IPS-11a (cell line): Measurements from ENCODE around the gene ANKRD17.
"Not testable (repeated sequence)": the region's sequence is repeated elsewhere in the genome, so short reads cannot be mapped to it uniquely, and the experiment has no call there.

Source experiments
- H3K4me3 ChIP-seq: one replicate; pipeline ENCODE4 v1.5.1; 2013; ENCODE audit warnings: low read depth, low read length, control low read depth

The ANKRD17 gene

DNA sequence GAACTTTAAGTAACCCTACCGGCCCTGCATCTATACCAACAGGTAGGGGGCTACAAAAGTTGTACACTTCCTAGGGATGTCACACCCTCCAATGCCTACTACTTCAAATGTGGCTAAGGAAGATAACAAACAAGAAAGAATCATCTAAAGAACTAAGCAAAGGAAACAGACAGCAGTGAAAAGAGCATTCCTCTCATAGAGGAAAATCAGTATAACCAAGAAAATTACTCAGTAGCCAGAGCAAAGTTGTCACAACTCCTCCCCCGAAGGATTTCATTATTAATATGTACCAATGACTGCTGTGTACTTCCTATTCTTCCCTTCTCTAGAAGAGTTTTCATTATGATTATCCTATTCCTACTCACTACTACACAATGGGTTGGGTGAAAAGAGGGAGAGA lies 12.6 kb downstream of the ANKRD17 start:
- H3K4me3 ChIP-seq: no peak overlapping the region

DNA sequence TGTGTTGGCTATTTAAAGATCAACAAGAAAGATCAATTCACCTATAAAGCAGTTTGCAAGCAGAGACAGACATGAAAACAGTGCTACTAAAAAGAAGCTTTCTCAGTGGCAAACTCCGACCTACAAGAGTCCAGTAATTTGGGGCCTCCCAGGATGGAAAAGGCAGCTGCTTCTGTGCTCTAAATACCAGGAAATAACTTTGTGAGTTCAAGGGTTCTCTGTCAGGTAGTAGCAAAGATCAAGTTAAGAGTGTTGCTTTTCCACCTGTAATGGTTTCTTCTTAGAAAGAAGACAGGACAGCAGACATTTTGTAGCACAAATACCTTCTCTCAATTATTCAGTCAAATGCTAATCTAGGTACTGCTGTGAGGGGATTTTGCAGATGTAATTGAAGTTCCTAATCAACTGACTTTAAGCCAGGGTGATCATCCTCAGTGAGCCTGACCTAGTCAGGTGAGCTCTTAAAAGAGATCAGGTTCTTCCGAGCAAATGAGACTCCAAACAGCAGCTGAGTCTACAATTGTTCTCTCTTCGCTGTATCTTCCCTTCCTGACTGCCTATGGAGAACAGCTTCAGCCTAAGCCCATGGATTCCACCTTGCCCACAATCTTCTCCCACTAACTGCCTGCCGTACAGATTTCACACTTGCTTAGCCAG lies 13.5 kb downstream of the ANKRD17 start:
- no peak overlapping the region for H3K4me3 ChIP-seq

DNA sequence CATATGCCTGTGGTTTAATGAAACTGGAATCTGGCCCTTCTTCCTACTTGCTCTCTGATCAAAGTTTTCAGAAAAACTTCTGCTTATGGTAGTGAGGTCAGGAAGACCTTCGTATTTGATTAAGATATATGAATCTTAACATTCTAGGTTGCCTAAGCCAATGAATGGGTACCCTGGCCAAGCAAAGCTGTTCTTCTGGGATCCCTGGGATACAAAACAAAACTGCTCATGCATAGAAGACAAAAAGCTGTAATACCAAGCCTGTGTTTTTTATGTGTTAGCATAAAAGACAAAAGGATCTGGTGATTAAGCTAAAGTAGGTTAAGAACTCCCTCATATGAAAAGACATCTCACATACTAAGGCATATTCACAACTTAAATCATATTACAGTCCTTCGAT lies 21.6 kb downstream of the ANKRD17 start:
- no peak overlapping the region for H3K4me3 ChIP-seq

DNA sequence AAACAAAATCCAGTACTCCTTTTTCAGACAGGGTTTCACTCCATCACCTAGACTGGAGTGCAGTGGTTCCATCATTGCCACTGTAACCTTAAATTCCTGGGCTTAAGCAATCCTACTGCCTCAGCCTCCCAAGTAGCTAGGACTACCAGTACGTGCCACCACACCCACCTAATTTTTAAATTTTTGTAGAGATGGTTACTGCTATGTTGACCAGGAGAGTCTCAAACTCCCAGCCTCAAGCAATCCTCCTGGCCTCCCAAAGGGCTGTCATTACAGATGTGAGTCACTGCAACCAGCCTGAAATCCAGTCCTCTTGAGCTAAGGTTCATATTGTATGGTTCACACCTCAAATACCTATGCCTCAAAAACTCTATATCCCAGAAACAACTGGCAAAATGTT lies 22.4 kb downstream of the ANKRD17 start:
- H3K4me3 ChIP-seq: no peak overlapping the region

DNA sequence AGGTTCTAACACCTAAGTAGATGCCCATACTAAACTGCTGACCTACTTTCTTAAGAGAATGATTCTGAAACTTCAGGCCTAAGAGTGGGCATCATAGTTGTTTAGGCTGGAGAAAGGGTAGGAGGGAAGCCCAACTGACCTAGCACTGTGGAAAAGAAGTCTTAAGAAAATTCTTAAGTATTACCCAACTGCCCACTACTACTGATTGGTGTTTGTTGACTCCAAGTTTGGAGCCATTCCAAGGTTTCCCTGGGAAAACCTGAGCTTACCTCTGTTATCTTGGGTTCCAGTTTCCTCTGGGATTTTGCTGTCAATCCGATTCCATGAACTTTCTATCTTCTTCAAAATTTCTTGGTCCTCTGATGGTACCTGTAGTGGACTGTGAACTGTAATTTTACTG lies 23.9 kb downstream of the ANKRD17 start:
- no peak overlapping the region for H3K4me3 ChIP-seq

DNA sequence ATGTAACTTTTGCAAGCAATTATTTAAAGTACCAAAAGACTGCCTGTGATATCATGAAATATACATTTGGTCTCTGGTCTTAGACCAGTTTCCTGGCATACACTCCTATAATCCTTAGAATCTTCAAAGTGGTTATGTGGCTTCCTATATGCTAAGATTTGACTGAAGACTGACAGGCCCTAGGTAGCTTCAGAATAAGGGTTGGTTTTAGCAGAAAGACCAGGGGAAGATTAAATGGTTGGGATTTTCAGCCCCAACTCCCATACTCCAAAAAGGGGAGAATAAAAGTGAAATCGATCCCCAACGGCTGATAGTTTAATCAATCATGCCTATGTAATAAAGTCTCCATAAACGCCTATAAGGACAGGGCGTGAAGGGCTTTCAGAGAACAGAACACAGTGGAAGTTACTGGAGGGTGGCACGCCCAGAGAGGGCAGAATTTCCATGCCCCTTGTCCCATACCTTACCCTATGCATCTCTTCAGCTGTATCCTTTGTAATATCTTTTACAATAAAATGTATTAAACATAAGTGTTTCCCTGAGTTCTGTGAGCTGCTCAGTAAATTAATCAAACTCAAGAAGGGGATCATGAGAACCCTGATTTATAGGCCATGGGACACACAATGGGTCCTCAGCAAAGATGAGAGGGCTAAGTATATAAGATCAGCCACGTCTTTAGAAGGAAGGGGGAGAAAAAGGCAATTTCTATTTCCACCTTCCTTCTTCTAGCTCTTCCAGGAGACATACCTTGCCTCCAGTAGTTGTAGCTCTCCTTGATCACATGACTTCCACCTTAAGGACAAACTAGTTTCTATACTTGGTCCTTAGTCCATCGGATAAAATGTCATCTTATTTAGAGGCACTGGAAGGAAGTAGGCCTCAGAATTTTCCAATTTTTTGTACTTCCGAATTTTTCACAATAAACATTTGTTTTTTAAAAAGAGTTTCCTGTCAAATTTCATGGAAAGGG lies 26.8 kb downstream of the ANKRD17 start:
- no peak overlapping the region for H3K4me3 ChIP-seq

DNA sequence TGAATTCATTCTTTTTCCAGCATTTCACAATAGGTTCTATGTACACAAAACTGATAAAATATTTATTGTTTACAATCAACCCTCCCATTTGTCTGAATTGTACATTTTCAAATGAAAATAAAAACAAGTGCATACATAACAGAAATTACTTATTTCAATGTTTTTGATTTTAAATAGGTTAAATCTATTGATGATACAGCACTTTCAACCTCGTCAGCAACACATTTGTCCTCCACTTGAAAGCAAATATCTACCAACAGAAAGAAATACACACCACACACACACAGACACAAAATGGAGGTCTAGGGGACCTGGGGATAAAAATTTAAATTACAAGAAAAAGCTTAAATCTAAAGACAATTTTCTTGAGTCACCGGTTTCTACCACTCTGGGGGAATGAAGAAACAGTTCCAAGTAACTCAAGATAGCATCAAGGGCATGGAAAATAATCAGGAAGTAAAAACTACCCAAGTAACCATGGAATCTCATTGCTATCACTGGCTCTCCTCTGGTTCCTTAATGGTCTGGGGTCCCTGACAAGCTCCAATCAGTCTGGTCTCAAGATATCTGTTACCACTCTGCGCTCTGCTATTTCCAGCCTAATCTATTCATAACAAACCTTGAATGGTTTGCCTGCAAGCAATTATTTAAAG lies 27.6 kb downstream of the ANKRD17 start:
- H3K4me3 ChIP-seq: no peak overlapping the region

DNA sequence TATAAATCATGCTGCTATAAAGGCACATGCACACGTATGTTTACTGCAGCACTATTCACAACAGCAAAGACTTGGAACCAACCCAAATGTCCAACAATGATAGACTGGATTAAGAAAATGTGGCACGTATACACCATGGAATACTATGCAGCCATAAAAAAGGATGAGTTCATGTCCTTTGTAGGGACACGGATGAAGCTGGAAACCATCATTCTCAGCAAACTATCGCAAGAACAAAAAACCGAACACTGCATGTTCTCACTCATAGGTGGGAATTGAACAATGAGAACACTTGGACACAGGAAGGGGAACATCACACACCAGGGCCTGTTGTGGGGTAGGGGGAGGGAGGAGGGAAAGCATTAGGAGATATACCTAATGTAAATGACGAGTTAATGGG lies 29.8 kb downstream of the ANKRD17 start:
- H3K4me3 ChIP-seq: not testable (repeated sequence)

DNA sequence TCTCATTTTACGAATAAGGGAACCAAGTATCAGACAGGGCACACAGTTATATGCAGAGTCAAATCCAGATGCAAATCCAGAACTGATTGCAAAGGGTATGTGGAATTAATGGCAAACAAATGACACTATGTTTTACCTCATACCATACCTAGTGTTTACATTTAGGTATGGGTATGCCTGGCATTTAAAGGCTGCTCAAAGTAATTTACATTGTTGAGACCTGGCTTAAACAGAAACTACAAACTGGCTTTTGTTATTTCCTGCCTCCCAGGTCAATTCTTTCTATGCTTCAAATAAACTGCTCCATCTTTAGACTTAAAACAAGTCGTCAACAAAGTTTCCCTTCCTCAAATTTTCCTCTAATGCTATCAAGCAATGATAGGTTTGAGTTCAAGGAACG lies 33.7 kb downstream of the ANKRD17 start:
- no peak overlapping the region for H3K4me3 ChIP-seq

DNA sequence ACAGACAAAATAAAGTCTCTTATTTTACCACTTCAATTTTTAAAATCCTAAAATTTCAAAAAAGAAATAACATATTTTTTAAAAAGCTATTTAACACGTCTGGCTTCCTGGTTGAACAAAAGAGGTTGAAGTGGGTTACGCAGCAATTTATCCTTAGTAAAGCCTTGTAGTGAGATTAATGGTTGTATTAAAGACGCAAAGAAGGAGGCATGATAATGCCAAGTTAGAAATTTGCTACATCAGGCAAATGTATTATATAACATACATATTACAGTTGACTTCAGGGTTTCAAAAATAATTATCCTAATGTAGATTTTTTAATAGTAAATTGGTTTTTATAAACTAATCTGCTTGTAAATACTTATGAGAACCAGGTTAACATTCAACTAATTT lies 35.3 kb downstream of the ANKRD17 start:
- H3K4me3 ChIP-seq: no peak overlapping the region

DNA sequence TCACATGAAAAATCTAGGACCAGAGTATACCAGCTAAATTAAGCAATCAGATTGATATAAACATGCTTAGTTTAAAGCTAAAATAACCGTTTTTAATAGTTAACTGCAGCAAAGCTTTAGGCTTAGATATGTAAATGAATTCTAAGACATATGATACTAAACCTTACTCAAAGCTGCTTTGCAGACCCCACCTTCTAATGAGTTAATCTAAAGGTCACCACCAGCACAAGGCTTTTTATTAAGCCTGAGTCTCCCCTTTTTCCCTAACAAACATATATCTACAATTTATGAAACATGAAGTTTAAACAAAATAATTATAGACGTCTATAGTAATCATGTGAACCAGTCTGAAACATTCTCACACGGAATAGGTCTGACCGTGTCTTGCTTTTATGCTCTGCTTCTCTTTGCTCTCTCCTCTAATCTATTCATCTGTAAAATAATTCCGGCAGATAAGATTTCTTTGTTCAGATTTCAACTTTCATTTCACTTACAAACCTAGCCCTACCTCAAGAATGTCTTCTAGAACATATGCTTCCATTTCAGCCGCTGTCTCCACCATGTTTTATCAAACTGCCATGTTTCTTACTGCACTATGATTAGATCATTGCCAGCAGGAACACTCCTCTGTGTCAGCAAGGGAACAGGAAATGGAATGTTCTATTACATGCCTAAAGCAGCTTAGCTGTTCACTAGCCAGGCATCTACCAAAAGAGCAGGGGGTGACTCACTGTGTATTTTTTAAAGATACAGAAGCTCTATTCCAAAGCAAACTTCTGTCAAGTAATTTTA lies 35.9 kb downstream of the ANKRD17 start:
- H3K4me3 ChIP-seq: no peak overlapping the region

DNA sequence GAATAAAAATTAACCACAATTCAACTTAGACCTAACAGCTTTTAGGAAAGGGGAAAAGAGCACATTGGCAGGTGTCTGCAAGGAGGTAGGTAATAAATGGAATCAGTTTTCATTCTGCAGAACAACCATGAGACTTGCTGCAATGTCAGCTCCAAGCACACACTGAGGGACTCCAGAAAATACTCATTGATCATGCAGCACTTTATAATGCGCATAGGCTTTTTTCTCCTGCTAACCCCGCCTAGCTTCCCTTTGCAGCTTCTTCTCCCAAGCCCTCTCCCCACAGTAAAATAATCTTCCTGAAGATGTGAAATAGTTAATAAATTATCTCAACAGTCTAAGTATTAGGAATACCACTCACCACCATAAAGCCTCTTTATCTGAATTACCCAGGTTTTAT lies 36.9 kb downstream of the ANKRD17 start:
- no peak overlapping the region for H3K4me3 ChIP-seq

DNA sequence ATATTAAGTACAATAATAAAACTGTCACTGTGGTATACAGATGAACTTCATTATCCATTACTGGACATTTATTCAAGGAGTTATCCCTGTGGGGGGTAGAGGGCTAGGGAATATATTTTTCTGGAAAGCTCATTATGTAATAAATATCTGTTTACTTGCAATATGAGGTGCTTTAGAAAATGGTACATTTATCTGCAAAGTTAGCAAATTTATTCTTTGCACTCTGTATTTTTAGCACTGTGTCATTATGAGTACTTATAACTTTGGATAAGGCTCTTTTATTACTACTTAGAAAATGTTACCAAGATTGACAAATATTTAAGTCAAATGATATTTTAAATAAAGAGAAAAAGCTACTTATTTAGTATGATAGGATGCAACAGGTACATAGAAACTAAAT lies 37.8 kb downstream of the ANKRD17 start:
- no peak overlapping the region for H3K4me3 ChIP-seq

DNA sequence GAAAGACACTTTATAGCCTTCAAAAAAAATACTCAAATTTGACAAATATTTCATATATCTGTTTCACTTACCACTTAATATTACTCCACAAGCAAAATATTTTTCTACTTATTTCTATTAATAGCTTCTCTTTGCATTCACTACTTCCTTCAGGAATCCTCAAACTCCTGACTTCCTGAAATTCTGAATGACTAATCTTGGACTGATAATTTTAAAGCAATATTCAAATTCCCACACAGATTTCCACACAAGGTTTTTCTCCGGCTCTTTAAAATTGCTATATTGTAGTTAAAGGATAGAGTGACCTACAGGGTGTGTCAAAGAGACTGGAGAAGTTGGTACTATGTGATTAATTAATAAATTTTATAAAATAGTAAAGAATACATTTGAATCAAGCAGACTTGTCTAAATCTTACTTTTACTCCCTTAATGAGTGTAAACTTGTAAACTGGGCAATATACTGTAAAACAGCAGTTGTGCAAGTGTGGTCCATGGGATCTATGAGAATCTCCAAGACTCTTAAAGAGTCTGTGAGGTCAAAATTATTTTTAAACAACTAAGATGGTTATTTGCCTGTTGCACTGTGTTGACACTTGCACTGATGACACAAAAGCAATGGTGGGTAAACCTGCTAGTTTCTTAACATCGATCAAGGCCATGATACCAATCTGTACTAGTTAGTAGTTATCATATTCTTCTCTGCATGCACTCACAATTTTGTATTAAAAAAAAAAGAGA lies 44.5 kb downstream of the ANKRD17 start:
- no peak overlapping the region for H3K4me3 ChIP-seq

DNA sequence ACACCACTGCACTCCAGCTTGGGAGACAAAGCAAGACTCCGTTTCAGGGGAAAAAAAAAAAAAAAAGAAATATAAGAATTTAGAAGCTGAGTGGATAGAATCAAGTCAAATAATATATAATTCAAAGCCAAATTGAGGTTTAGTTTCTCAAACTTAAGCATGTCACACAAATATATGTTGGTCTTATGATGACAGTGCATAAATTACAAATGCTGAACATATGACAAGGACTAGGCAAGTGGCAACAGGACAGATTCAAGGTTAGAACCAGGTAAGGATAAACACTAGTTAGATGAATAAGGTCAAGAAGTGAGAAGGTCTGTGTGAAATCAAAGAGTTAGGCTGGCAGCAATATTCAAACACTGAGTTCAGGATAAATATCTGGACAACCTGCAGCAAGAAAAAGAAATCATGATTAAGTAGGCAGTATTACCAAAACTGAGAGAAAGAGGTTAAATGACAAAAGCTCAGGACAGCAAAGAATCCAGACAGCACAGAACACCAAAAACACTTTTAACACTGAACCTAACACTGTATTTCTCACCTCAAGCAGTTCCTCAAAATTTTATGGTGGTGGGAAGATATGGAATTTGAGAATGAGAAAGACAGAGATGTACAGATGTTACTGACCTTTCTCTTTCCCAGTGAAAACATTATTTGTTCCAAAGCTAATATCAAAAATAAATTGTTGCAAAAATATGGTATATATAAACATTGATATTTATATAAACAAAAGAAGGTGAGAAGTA lies 45.4 kb downstream of the ANKRD17 start:
- no peak overlapping the region for H3K4me3 ChIP-seq

DNA sequence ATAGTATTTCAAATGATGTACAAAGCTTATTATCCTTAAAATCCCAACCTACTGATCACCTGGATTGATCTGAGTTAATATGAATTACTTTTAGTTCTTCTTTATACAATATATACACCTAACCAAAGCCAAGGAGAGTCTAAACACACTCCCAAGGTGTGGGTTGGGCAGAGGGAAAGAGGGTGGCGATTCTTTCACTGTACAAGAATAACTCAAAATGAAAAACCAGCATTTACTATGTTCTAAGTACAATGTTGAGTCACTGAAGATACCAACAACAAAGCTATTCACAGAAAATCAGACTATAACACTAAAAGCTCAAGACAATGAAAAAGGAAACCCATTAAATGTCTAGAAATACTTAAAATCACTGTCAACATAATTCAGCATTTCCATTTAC lies 46.6 kb downstream of the ANKRD17 start:
- H3K4me3 ChIP-seq: no peak overlapping the region

DNA sequence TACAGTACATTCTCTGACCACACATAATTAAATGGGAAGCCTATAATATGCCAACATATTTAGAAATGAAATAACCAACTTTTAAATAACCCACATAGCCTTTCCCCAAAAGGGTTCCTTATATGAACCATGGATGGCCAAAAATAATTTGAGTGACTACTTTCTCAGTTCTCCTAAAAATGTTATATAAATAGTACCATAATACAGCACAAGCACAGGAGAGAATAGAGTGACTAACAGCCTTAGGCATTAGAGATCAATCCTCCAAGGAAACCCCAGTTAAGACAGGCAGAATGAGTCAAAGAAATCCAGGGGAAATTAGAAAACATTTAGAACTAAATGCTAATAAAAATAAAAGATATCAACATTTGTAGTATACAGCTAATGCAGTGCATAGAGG lies 50.2 kb downstream of the ANKRD17 start:
- H3K4me3 ChIP-seq: no peak overlapping the region

DNA sequence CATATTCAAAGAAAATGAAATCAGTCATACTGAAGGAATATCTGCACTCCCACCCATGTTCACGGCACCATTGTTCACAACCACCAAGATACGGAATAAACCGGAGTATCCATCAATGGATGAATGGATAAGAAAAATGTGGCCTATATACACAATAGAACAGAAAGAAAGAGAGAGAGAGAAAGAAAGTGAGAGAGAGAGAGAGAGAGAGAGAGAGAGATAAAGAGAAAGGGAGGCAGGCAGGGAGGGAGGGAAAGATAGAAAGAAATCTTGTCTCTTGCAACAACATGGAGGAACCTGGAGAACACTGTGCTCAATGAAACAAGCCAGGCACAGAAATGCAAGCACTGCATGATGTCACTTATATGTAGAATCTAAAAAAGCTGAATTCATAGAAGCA lies 52.4 kb downstream of the ANKRD17 start:
- no peak overlapping the region for H3K4me3 ChIP-seq

DNA sequence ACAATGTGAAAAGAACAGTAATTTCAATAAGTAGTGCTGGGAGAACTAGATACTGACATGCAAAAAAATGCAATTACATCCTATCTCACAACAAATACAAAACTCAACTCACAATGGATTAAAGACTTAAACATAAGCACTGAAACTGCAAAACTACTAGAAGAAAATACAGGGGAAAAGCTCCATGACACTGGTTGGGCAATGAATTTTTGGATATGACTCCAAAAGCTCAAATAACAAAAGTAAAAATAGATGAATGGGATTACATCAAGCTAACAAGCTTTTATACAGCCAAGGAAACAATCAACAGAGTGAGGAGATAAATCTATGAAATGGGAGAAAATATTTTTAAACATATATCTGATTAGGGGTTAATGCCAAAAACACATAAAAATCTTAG lies 53.1 kb downstream of the ANKRD17 start:
- no peak overlapping the region for H3K4me3 ChIP-seq

DNA sequence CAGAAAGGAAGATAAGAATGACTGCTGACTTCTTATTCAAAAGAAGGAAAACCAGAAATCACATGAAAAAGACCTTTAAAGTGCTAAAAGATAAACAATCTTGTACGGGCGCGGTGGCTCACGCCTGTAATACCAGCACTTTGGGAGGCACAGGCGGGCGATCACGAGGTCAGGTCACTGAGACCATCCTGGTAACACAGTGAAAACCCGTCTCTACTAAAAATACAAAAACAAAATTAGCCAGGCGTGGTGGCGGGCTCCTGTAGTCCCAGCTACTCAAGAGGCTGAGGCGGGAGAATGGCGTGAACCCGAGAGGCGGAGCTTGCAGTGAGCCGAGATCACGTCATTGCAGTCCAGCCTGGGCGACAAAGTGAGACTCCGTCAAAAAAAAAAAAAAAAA lies 54.6 kb downstream of the ANKRD17 start:
- H3K4me3 ChIP-seq: not testable (repeated sequence)
